Astrocyte (in vitro differentiated cells and primary cell): ENCODE results near the gene LYPD4.
"Not testable (repeated sequence)": the region's sequence is repeated elsewhere in the genome, so short reads cannot be mapped to it uniquely, and the experiment has no call there.

Experiments used
- EZH2 ChIP-seq: IDR thresholded peaks from 2 replicates; pipeline ENCODE4 v1.6.1; 2012; ENCODE audit warnings: mild to moderate bottlenecking, low read length, inconsistent platforms; ENCODE audit not compliant: insufficient read depth
- TF ChIP-seq, protein P1 (sequence below): IDR thresholded peaks from 2 replicates; pipeline ENCODE4 v1.5.1; 2011; ENCODE audit warnings: low read depth, mild to moderate bottlenecking, inconsistent platforms, low read length, moderate library complexity; ENCODE audit not compliant: insufficient read depth

DNA sequence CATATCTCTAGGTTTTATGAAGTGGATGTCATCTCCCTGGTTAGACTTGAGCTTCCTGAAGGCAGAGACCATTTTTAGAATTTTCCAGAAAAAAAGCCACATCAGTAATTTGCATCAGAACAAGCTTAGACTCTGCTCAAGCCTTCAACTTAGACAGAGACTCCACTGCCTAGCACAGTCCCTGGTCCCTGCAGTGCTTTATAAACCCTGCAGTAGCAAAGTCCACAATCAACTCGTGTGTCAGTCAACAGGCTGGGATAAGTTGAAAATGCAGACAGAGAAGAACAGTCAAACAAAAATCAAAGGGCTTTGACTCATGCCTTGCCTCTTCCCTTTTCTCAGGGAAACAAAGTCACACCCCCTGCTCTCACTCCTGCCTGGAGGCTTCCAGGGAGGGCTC, 56.0 kb downstream of the LYPD4 start:
- TF ChIP-seq EZH2, result not testable (repeated sequence)
- TF ChIP-seq, protein P1, sequence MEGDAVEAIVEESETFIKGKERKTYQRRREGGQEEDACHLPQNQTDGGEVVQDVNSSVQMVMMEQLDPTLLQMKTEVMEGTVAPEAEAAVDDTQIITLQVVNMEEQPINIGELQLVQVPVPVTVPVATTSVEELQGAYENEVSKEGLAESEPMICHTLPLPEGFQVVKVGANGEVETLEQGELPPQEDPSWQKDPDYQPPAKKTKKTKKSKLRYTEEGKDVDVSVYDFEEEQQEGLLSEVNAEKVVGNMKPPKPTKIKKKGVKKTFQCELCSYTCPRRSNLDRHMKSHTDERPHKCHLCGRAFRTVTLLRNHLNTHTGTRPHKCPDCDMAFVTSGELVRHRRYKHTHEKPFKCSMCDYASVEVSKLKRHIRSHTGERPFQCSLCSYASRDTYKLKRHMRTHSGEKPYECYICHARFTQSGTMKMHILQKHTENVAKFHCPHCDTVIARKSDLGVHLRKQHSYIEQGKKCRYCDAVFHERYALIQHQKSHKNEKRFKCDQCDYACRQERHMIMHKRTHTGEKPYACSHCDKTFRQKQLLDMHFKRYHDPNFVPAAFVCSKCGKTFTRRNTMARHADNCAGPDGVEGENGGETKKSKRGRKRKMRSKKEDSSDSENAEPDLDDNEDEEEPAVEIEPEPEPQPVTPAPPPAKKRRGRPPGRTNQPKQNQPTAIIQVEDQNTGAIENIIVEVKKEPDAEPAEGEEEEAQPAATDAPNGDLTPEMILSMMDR, result not testable (repeated sequence)
